Smooth muscle cell of the brain vasculature (primary cell): ENCODE results near the gene GPATCH1.

Source experiments
- DNase-seq: peaks from one replicate; pipeline ENCODE4 v3.0.0-alpha.2; 2012; ENCODE audit warnings: low read depth, low spot score

The GPATCH1 gene

DNA sequence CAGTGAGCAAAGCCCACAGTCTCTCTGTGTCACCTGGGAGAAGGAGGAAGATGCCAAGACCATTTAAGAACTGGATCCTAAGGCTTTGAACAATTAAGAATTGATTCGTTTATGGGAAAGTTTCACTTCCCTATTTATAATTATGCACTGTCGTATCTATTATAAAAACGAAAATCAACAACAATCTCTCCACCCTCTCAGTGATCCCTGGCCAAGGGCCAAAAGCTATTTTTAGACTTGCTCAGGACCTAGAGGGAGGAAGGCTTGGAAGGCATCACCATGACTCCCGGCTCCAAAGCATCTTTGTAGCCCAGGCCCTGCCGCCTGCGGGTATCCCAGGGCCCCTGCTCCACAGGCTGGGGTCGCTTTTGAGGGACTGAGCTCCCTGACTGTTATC lies 17.6 kb upstream of the GPATCH1 start:
- DNase-seq: no peak

DNA sequence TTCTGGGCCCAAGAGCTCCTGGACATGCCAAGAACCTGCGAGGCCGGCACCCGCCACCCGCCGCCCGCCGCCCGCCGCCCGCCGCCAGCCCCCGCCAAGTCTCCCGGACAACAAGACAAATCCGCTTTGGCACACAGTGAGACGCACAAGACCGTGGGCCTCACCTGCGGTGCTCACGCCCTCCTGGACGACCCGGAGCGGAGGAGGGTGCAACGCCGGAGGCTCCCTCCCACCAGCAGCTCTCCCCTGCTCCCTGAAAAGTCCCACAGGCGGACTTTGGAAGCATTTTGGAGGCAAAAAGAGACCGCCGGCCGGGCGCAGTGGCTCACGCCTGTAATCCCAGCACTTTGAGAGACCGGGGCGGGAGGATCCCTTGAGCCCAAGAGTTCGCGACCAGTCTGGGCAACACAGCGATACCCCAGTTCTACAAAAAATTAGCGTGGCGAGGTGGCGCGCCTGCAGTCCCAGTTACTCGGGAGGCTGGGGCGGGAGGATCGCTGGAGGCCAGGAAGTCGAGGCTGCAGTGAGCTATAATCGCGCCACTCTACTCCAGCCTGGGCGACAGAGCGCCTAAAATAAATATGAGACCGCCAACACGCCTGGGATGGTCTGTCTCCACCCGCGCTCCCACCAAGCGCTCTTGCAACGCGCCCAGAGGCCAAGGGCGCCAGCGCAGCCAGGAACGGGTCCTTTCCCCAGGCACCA lies 17.1 kb upstream of the GPATCH1 start:
- DNase-seq: no peak

DNA sequence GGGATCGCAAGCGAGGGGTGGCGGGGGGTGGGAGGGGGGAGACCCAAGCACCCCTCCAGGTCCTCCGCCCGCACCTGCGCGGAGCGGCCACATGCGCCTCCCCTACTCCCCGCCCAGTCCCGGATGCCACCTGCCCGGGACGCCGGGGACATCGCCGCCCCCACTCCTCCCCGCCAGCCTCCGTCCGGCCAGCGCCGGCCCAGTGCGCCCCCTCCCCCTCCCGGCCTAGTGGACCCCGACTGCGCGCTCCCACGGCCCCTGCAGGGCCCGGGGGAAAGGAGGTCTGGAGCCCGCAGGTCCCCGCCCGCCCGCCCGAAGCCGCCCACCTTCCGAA lies 16.6 kb upstream of the GPATCH1 start:
- no peak for DNase-seq

DNA sequence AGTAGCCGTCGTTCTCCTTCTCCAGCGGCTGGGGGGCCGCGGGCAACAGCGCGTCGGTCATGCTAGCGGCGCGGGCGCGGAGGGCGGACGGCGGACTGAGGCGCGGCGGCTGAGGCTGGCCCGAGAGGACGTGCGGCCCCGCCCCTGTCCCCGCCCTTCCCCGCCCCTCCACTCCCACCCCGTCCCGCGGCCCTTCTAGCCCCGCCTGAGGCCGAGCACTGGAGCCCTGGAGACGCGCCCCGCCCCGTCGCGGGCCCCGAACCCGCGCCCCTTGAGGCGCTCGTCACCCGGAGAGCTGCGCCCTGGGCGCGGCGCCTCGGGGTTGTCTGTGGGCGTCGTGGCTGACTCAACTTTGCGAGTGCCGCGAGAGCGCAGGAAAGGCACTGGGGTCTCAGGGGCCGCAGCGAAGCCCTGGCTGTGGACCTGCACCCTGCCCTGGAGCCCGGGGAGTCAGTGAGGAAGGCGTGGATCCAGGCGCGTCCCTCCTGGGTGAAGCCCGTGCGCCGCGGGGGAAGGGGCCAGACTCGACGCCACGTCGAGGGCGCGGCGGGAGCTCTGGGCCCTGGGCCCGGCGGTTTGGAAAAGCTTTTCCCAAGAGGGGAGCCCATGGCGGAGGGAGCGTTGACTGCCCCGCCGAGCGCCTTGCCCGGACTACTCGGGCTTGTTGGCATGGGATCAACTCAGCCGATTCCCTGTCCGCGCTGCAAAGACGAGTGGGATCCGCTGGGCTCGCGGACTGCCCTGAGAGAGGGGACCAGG lies 16.0 kb upstream of the GPATCH1 start, which contains the start of gene RHPN2:
TSS of gene RHPN2 (minus strand) at position 97 of the 759 bp plus-strand sequence. CDS start at position 61, 36 bp downstream.
- no peak for DNase-seq

DNA sequence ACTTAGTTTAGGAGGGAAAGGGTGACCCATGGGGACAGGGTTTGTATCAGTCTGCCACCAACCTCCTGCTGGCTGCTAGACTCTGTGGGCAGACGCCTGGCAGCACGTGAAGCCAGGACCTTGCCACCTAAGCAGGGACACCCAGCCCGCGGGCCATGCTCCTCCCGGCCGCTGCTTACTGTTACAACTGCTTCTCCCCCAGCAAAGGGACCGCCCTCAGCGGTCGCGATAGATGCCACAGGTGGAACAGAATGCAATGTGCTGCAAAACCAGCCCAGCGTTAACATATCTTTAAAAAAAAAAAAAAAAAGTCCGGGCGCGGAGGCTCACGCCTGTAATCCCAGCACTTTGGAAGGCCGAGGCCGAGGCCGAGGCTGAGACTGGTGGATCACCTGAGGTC lies 14.4 kb upstream of the GPATCH1 start:
- no peak for DNase-seq

DNA sequence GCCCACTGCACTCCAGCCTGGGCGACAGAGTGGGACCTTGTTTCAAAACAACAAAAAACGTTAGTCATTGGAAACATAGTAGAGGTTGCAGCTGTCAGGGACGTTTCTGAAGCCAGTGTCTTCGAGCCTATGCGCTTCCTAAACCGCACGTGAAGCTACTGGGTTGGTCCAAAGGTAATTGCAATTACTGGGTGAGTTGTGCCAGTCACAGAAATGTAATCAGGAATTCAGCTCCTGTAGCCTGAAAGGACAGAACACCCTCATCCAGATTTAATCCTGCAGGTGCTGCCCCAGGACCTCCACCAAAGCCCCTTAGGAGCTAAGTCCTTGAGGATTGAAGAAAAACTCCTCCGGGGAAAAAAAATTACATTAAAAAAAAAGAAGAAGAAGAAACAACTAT lies 13.9 kb upstream of the GPATCH1 start:
- DNase-seq: no peak

DNA sequence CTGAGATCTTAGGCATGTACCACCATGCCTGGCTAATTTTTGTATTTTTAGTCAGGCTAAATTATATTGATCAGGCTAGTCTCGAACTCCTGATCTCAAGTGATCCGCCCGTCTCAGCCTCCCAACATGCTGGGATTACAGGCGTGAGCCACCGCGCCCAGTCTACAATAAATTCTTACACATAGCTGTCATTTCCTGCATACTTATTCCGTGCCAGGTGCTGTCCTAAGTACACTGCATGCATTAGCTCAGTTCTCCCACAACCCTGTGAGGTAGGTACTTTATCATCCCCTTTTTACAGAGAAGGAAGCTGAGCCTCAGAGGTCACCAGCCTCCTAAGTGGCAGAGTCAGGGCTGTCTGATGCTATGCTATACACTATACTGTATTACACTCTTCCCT lies 9.1 kb upstream of the GPATCH1 start:
- no peak for DNase-seq

DNA sequence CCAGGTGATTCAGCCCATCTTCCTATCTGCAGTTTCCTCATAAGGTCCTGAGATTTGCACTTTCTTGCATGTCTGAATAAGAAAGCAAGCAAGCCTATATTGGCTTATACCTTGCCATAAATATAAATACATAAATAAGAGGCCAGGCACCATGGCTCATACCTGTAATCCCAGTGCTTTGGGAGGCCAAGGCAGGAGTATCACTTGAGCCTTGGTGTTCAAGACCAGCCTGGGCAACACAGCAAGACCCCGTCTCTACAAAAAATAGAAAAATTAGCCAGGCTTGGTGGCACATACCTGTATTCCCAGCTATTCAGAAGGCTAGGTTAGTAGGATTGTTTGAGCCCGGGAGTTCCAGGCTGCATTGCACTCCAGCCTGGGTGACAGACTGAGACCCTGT lies 5.5 kb upstream of the GPATCH1 start:
- DNase-seq: no peak

DNA sequence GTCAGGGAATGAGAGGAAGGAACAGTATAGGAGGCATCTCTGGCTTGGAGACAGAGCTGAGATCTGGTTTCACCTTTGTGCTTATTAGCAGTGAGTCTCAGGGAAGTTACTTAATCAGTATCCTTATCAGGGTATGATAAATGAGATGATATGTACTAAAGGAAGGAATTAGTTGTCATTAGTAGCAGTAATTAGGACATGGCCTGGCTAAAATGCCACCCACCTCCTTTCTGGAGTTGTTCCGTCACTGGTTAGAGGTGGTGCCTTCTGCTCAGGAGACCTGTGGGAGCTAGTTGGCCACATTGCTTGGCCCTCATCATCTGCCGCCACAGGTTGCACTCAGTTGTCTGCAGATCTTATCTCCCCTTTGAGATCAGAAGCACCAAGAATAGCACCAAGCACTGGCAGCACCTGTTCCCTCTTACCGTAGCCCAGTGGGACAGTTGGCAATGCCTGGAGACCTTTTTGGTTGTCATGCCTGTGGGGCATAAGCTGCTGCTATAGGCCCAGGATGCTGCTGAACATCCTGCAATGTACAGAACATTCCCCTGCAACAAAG lies 4.7 kb downstream of the GPATCH1 start:
- DNase-seq: no peak

DNA sequence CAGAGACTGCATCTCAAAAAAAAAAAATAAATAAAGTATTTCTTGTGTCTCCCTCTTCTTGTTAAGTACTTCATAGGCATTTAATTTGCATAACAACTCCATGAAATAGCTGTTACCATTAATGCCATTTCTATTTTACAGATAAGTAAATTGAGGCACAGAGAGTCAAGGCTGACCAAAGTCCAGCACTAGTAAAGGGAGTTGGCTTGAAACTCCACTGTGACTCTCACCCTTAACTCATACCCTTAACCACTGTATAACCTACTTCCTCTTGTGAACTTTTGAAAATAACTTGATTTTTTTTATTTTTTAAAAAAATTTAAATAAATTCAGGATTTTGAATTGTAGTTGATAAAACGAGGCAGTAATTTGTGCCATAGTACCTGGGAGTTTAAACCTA lies 6.0 kb downstream of the GPATCH1 start:
- no peak for DNase-seq

DNA sequence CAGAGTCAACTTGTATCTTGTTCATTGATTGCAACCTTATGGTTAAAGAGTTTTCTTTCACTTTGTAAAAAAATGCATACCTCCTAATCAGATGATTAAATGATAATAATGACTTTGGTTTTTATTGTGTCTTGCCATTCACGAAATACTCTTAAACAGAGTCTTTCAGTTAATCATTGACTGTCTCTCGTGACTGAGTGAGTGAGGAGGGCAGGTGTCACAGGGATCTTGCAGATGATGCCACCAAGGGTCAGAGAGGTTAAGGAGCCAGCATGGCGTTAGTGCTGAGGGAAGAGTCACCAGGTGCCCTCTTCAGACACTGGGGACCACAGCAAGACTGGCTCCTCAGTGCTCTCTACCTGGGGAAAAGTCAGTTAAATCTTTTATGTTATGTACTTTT lies 8.0 kb downstream of the GPATCH1 start:
- no peak for DNase-seq

DNA sequence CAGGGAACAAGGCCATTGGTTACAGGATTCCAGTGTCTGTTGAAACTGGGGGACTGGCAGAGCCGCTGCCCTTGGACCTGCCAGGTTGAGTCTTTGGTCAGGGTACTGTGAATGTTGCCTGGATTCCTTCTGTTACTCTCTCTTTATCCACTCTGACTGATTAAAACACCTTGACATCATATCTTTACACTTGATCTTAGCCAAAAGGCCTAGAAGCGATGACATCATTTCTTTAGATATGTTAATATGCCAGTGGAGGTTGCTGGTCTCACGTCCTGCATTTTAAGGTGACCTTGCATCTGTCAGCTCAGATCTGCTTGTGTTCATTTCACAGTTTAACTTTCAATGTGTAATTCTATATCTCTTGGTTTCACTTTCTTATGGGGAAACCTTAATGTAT lies 9.2 kb downstream of the GPATCH1 start:
- DNase-seq: no peak

DNA sequence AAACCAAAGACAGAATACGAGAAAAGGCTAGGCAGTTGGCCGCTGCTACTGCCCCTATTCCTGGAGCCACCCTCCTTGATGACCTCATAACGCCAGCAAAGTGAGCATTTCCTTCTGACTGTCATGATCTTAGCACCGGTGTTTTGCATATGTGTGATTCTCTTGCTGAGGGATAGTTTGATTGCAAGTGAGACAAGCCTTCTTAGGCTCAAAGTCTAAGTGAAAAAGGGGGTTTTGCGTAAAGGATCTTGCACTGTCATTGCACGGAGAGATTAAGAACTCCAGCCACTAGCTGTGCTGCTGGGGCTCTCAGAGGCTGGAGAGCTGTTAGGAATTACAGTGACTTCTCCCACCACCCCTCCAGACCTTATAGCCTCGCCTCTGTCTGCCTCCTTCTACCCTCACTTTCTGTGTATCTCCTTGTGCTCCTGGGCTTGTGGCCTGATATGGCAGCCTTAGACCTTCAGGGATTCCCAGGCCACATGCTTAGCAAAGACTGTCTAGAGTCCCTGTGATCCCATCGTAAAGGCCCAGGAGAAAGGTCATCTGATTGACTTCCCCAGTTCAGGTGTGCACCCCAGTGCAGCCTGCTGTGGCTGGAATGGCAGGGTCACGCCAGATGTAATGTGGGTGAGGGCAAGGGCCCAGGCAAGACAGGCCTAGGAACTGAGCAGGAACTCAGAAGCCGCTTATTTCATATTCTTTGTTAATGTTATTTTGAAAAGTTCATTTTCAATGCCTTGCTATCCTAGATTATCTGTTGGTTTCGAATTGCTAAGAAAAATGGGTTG lies 12.6 kb downstream of the GPATCH1 start:
- no peak for DNase-seq

DNA sequence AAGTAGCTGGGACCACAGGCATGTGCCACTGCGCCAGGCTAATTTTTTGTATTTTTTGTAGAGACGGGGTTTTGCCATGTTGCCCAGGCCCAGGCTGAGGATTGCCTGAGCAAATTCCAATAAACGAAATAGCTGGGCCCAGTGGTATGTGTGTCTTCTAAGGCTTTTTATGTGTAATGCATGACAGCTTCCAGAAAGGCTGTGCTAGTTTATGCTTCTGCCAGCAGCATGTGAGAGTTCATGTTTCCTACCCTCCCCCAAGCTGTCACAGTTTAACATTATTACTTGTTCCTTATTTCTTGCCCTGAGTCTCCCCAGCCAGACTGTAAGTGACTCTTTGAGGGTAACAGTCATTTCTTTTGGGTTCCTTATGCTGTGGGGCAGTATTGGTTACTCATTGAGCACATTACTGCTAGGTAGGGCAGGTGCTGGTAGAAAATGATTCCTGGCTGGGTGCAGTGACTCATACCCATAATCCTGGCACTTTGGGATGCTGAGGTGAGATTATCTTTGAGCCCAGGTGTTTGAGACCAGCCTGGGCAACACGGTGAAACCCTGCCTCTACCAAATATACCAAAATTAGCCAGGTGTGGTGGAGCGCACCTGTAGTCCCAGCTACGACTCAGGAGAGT lies 13.6 kb downstream of the GPATCH1 start:
- DNase-seq: no peak

DNA sequence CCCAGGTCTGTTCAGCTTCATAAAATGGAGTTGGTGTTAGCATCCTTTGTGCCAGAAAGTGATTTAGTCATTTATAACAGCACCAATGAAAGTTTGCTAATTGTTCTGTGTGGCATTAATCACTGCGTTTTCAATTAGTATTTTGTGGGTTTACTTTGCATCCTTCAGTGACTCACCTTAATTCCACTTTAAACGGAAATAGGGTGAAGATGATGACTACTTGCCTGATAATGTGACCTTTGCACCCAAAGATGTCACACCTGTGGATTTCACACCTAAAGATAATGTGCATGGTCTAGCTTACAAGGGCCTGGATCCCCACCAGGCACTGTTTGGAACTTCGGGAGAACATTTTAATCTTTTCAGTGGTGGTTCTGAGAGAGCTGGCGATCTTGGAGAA lies 15.0 kb downstream of the GPATCH1 start:
- DNase-seq: no peak

DNA sequence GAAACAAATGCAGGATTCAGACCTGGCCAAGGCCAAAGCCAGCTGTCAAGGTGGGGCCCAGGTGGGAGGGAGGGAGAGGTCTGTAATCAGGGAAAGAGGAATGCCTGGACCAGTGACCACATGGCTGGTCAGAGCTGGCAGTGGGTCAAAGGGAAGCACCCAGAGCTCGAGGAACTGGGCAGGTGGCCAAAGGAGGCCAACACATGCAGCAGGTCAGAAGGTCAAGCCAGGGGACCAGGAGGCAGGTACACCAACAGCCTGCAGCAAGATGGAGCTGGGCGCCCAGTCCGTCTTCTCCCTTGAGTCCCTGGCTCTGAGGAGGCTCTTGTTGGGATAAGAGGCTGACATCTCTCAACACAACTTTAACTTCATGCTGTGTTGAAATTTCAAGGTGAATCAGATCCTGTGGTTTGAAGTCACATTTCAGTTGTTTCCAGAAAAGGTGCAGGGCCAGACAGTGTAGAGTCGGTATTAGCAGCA lies 17.1 kb downstream of the GPATCH1 start:
- no peak for DNase-seq

DNA sequence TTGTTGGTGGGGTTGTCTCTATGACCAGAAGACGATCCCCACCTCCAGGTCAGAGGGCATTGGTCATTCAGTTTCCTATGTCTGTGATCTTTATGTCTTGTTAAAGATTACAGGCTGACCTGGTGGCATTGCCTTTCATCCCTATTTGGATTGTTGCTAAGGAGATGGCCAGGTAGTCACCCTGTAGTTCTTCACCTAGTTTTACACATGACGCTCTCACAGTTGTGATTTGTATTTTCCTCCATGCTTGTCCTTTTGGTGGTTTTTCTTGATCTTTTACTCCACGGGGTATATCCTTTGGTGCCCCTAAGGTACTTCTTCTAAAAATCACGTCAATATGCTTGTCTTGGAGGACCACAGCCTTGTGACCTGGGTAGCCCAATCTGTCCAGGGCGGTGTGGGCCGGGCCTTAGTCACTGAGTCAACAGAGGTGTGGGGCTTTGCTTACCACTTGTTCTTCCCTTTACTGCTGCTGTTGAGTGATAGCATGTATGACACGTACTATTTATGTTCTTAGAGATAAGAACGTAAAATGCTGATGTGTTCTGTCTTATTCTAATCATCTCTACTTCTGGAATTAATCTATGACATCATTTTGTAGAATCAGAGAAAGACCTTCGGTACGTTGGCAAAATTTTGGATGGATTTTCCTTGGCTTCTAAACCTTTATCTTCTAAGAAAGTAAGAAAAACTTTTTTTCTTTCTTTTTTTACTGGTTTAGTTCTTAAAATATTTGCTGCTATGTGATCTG lies 20.1 kb downstream of the GPATCH1 start:
- DNase-seq: no peak

DNA sequence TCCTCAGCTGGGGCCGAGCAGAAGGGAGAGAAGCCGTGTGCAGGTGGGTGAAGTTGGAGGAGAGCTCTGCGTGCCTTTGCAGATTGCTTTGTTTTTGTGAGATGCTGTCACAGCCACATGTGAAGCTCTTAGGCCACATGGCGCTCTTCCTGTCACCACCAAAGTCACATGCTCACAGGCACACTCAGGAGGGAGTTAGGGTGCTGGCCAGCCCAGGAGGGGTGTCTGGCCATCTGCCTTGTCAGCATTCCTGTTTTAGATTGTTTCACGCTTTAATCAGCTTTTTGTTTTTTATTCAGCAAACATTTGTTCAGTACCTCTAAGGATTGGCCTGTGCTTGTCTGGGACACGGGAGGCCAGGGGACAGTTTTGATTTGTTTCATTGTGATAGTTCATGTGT lies 21.9 kb downstream of the GPATCH1 start:
- no peak for DNase-seq

DNA sequence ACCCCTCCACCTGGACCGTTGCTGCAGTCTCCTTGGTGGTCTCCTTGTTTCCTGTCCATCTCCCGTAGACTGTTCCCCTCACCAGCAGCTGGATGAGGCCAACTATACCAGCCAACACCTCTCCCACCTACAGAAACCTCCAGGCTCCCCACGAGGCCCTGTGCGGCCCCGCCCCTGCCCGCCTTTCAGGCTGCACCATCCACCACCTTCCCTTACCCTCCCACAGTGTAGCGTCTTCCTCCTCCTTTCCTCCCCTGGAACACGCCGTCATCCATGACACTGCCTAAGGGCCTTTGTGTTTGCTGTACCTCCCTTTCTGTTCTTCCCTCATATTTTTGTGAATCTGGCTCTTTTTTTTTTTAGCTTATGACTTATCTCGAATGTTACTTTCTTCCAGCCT lies 27.2 kb downstream of the GPATCH1 start:
- DNase-seq: no peak

DNA sequence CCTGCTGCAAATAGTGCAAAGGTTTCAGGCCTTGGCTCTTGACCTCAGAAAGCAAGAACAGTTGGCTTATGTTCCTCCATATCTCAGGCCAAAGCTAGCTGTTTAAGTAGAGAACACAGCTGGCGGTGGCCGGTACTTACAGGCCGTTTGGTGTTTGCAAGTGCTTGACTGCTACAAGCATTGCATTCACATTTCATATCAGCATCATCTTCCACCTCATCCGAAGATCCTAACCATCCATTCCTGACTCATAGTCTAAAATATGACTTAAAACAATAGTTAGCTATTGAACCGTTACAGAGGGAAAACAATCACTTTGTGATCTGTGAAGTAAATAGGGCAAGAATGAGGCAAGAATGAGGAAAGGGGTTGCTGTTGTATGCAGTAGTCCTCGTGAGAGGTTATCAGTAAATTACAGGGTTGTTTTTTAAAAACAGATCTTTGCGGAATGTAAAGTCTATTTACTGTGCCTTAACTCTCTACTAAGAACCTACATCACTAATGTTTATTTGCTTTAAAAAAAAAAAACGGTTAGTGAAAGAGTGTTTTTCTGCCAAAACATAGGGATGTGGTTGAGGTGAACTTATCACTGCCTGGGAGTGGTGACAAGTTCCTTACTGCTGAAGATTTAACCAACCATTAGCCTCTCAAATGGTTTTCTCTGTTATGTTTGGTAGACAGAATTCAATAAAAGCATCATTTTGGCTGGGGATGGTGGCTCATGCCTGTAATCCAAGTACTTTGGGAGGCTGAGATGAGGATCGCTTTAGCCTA lies 29.3 kb downstream of the GPATCH1 start:
- DNase-seq: no peak
